OCI-LY7 (cell line): Measurements from ENCODE around the gene EMC9.

Experiments used
- CTCF ChIP-seq: fragments of 200-600 bp; sonication (generic); conservative IDR thresholded peaks from 2 replicates; pipeline ENCODE4 v1.5.1; 2014; ENCODE audit warnings: mild to moderate bottlenecking, antibody characterized with exemption, low read length, moderate library complexity, mixed read lengths
- EZH2phosphoT487 ChIP-seq: fragments of 200-600 bp; sonication (generic); IDR thresholded peaks from 2 replicates; pipeline ENCODE4 v1.6.1; 2018; ENCODE audit warnings: low read depth, borderline replicate concordance, mild to moderate bottlenecking, mixed run types, antibody characterized with exemption, low read length, moderate library complexity, mixed read lengths

GRCh38 chr14:24182110-24182882, 40.9 kb upstream of the EMC9 start:
- TF ChIP-seq CTCF: no peak
- TF ChIP-seq EZH2phosphoT487: no peak
